ENCODE measurements around the gene ADAR.

The ADAR gene

DNA sequence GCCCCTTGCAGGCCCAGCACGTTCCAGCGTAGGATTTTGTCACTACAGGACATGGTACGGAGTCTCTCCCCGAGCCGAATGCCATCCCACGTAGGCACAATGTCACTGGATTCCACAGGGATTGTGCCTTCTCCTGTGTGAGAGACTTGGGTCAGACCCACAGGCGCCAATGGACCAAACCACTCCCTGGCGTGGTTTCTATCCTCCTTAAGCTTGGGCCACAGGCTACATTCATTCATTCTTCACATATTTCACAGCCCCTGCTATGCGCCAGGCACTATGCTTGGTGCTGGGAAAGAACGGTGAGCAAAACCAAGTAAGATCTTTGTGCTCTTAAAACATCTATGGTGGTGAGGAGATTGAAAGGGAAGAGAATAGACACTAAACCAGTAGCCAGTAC, 21.8 kb downstream of the ADAR start:
- DNase-seq (ENCODE audit: low read depth, low spot score) = no peak

DNA sequence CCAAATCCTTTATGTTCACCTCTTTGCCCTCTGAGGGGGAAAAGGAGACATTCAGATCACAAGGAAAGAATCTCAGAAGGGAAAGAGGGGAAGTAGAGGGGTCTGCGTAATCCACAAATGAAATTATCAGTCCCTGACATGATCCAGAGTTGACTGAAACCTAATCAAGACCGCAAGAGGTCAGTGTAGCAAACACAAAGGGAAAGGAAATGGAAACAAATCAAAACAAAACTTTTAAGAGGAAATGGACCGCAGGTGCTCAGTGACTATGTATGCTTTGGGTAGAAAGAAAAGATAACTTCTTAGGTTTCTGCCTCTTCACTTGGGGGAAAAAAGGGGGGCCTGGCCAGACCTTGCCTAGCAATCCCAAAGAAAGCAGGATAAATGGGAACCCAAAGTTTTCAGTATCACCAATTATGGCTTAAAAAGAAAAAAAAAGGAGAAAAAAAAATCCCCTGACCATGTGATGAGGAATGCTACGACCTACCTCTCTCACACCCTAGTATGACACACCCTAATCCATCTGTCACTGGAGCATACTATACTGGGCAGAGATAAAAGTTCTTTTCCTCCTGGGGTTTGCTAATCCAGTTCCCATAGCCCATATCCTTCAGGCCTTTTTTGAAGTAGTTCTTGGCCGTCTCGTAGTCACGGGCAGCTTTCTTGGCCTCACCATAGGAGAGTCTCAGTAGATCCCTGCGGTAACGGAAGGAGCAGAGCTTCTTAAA, 23.6 kb downstream of the ADAR start:
- no peak for DNase-seq (ENCODE audit: low read depth, low spot score)

DNA sequence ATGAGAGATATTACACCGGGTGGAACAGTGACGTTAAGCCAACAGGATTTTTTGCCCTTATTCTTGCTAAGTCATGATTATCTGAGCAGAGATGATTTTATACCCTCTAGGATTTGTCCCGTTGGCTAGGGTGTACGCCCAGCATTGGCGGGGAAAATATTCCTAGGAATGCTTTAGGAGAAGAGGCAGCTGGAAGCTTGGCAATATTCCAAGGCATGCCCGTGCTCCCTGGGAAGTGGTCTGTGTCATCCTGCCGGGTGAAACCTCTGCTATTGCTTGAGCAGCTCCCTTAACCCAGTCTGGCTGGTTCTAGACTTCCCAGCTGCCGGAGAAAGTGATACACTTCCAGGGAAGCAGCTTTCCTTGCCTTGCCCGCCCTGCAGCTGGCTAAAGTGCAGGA, 24.2 kb downstream of the ADAR start:
- DNase-seq (ENCODE audit: low read depth, low spot score) = no peak

DNA sequence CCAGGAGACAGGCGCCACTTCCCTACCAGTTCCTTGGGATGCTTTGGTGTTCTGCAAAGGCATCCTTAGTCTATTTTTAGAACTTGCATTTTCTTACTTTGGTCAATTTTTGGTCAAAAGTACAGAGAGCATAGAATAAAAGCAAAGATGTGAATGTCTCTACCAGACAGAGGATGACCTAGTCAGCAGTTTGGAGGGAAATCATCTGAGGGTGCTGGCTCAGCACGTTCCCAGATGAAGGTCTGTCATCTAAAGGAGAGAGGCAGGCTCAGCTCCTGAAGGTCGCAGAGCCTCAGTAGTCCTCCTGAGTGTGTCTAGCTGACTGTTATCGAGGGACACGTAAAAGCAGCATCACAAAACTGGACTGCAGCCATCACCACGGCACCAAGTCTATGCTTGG, 25.1 kb downstream of the ADAR start:
- DNase-seq (ENCODE audit: low read depth, low spot score) = no peak

DNA sequence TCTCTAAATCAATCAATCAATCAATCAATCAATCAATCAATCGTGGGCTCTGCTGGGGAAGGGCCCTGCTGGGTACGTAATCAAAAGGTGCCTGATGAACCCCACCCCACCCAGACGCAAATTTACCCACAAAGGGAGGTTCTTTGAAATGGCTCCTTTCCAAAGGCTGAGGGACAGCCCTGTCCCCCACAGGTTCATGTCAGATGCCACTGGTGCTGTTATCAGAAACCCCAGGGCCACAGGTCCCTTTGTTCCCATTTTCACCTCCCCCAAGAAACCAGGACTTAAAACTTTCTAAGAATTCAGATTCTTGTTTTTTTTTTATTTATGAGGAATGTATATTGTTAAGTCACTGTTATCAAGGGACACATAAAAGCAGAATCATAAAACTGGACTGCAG, 26.2 kb downstream of the ADAR start:
- no peak for DNase-seq (ENCODE audit: low read depth, low spot score)

DNA sequence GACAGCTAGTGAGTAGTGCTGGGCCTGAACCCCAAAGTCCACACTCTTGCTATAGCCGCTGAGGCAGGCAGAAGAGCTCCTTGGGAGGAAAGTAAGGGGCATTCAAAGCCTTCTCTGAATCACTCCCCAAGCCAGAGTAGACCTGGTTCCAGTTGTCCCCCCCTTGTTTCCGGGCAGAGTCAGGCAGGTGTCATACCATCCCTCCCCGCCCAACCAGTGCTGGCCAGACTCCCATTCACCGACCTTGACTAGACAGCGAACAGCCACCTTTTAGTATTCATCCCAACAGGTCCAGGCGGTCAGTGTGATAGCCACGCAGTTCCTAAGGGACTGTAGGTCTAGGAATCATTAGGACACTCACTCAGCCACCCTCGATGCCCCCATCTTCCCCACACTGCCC, 28.6 kb downstream of the ADAR start:
- no peak for DNase-seq (ENCODE audit: low read depth, low spot score)

DNA sequence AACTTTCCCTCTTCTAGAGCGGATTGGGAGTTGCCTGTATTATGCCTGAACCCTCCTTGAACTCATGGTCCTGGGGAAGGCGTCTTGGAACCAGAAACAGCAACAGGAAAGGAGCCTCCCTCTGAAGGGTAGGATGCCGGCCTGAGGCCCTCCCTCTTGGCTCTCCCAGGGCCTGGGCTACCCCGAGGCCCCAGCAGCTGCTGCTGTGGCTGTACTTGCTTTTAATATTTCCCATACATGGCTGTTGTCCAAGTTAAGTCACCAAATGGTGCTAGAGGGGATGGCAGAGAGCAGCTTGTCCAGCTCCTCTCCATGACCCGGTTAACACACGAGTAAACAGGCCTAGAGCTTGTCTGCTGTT, 29.9 kb downstream of the ADAR start:
- DNase-seq (ENCODE audit: low read depth, low spot score) = no peak

DNA sequence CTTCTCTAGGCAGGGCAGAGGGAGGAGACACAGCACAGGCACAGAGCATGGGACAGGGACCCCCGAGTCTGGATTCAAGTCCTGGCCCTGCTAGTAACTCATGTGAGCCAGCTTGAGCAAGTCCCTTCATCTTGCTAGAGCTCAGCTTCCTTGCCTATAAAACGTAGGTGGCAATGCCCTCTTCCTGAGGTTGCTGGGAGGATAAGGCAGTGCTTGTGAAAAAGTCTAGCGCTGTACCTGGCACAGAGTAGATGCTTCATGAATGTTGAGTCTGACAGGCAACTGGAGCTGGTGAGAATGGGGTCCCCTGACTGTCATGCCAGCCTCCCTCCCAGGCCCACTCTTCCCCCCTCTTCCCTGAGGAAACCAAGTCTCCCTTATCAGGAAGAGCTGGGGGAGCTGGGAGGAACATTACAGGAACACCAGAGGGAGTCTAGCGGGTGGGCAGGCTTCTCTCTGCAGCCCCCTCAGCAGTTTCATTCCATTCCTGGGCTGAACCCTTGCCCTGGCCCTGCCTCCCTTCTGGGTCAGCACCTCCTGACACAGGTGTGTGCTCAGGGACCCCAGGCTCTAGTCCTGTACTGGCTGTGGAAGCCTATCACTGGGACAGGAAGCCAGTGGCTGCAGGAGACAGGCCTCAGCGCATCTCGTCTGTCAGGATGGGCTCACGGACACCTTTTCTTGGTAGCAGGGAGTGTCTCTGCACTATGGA, 30.5 kb downstream of the ADAR start:
- DNase-seq (ENCODE audit: low read depth, low spot score) = no peak

DNA sequence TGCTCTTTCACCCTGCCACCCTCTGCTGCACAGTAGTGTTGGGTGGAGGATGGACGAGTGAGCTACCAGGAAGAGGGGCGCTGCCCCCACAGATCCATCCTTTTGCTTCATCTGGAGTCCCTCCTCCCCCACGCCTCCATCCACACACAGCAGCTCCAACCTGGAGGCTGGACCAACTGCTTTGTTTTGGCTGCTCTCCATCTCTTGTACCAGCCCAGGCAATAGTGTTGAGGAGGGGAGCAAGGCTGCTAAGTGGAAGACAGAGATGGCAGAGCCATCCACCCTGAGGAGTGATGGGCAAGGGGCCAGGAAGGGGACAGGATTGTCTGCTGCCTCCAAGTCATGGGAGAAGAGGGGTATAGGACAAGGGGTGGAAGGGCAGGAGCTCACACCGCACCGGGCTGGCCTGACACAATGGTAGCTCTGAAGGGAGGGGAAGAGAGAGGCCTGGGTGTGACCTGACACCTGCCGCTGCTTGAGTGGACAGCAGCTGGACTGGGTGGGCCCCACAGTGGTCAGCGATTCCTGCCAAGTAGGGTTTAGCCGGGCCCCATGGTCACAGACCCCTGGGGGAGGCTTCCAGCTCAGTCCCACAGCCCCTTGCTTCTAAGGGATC, 31.9 kb downstream of the ADAR start:
- DNase-seq (ENCODE audit: low read depth, low spot score) = no peak

DNA sequence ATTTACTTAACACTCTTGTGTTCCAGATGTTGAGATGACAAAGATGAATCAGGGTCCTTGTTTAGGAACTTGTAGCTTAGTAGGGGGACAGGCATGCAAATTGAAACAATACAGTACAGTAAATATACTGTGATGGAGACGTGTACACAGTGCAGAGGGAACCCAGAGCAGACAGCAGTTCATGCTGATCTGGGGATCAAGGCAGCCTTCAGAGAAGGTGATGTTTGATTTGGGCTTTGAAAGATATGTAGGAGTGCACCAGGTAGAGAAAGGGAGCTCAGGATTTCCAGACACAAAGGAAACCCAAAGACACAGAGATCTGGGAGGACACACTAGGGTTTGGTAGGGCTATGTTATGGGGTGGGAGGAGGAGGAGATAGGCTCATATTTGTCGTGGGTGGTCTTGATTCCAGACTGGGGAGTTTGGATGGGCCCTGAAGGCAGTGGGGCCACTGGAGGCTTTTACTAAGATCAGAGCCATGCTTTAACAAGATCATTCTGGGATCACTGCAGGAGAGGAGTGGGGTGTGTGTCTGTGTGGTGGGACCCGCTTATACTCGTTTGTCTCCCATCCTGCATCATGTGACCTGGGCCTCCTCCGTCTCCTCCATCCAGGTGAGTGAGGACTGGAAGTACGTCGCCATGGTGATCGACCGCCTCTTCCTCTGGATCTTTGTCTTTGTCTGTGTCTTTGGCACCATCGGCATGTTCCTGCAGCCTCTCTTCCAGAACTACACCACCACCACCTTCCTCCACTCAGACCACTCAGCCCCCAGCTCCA, 32.6 kb downstream of the ADAR start:
- DNase-seq (ENCODE audit: low read depth, low spot score) = no peak

DNA sequence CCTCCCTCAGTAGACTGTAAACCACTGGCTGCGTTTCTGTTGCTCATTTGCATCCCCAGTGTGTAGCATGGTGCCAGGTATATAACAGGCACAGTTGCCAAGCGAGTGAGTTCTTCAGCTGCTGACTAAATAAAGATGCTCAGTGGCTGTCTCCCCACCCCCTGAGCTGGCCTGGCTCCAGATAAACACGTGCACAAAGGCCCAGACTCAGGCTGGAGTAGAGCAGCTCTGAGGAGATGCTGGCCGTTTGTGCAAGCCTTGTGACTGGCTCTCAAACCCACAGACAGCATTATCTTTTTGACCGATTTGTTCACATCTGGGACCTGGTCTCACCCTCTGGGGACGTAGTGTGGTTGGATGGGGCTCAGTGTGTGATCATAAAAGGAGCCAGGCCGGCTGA, 33.3 kb downstream of the ADAR start:
- DNase-seq (ENCODE audit: low read depth, low spot score) = no peak

DNA sequence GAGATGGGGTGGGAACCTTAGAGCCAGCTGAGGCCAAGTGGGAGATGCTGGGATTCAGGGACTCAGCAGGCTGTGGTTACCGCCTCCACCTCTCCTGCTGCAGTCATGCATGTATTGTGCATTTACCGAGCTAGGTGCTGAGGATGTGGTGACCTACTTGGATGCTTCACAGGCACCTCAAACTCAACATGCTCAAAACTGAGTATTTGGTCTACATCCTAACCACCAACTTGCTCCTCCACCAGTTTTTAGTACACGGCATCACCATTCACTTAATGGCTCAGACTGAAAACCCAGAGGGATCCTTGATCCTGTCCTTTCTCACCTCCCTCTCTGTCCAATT, 34.8 kb downstream of the ADAR start:
- no peak for DNase-seq (ENCODE audit: low read depth, low spot score)

DNA sequence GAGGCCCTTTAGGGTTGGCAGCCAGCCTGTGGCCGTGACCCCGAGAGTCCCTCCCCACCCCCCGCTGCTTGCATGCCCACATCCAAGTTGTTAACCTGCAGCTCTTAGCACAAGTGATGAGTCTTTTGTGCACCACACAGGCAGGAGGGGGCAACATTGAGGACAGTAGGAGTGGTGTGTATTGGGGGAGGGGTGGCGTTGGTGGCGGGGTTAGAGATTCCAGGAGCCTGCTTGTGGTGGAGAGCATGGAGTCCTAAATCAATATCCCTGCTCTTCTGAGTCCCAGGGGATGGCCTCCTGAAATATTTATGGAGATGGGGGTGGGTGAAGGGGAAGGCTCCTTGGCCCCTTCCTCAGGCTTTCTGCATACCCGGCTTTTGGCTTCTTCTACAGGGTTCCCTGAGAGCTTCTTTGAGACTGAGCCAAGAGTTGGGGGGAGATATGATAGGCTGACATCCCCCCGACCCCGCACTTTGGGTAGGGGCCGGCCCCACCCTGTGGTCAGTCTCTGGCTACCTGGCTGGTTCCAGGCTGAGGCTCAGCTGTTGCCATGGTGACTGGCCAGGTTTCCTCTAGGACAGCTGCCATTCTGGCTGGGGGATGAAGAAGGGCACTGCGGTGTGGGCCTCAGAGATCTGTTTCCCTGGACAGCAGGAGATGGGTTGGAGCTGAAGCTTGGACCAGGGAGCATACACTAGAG, 35.4 kb downstream of the ADAR start:
- DNase-seq (ENCODE audit: low read depth, low spot score) = no peak

DNA sequence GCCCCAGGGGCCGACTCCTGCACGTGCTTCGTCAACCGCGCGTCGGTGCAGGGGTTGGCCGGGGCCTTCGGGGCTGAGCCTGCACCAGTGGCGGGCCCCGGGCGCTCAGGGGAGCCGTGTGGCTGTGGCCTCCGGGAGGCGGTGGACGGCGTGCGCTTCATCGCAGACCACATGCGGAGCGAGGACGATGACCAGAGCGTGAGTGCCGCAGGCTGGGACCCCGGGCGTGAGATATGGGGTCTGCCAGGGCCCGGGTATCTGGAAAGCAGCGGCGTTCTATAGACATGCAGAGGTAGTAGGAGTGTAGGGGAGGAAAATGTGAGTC, 36.1 kb downstream of the ADAR start:
- DNase-seq (ENCODE audit: low read depth, low spot score) = no peak

DNA sequence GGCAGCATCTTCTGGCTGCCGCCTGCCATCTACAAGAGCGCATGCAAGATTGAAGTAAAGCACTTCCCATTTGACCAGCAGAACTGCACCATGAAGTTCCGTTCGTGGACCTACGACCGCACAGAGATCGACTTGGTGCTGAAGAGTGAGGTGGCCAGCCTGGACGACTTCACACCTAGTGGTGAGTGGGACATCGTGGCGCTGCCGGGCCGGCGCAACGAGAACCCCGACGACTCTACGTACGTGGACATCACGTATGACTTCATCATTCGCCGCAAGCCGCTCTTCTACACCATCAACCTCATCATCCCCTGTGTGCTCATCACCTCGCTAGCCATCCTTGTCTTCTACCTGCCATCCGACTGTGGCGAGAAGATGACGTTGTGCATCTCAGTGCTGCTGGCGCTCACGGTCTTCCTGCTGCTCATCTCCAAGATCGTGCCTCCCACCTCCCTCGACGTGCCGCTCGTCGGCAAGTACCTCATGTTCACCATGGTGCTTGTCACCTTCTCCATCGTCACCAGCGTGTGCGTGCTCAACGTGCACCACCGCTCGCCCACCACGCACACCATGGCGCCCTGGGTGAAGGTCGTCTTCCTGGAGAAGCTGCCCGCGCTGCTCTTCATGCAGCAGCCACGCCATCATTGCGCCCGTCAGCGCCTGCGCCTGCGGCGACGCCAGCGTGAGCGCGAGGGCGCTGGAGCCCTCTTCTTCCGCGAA, 36.6 kb downstream of the ADAR start:
- no peak for DNase-seq (ENCODE audit: low read depth, low spot score)

DNA sequence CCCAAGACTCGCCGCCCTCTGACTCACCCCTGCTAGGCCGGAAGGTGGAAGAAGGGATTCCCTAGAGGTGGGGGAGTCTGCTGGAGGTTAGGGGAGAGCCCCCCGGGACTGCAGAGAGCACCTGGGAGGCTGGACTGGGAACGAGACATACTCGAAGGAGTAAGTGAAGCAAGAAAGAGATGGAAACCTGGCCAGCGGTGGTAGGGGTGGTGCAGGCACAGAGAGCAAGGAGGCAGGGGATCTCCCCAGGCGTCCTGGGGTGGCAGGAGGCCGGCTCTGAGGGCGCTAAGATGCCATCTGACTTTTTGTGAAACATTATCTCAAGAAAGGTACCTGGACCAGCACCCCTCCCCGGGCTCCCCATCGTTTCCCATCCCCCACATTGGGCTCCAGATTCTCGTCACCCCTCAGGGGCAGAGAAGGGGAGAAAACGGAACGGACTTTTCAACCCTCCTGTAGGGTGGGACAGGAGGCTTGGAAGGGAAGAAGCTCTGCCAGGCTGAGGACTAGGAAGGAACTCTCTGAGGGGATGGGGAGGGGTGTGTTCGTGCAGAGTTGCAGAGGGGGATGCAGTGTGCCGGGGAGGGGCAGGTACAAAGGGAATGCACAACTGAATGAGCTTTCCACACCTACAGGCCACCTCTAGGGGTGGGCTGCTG, 39.7 kb downstream of the ADAR start:
- no peak for DNase-seq (ENCODE audit: low read depth, low spot score)

DNA sequence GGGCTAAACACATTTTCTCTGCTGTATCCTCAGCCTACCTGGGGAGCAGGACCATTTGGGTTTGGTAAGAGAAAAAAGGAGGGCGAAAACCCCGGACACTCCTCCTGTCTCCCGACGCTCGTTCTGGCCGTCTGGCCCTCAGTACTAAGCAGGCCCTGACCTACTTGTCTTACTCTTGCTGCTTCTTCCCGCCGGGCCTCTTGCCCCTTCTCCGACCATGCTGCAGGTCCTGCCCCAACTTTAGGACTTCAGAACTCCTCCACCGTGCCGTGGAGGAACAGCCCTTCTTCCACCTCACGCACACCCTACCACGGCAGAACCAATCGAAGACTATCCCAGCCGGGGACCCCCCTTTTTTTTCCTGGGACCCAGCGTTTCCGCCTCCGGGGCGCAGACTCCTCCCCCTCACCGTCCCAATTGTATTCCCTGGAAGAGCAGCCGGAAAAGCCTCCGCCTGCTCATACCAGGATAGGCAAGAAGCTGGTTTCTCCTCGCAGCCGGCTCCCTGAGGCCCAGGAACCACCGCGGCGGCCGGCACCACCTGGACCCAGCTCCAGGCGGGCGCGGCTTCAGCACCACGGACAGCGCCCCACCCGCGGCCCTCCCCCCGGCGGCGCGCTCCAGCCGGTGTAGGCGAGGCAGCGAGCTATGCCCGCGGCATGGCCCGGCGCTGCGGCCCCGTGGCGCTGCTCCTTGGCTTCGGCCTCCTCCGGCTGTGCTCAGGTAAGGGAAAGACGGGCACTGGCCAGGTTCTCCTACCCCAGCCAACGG, 40.4 kb downstream of the ADAR start, which contains the start of gene CHRNB2:
Gene CHRNB2 (plus strand): TSS at position 393 of the 771 bp plus-strand sequence. CDS start 267 bp downstream, at position 660.
- peak; percentile 37 for DNase-seq (ENCODE audit: low read depth, low spot score)

DNA sequence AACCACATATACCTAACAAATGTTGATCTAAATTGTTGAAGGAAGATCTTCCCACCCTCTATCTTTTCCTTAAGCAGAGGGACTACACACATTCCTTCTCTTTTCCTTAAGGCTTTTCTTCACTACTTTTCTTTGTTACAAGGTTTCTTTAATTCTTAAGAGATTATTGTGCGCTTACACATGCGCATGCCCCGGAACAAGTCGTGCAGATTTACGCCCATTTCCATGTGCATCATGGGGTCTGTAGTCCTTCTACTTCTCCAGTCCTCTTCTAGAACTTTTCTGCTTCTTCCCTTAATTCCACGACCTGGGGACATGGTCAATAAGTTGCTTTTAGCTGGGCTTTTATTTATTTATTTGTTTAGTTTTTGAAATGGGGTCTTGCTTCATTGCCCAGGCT, 42.1 kb downstream of the ADAR start:
- no peak for DNase-seq (ENCODE audit: low read depth, low spot score)

DNA sequence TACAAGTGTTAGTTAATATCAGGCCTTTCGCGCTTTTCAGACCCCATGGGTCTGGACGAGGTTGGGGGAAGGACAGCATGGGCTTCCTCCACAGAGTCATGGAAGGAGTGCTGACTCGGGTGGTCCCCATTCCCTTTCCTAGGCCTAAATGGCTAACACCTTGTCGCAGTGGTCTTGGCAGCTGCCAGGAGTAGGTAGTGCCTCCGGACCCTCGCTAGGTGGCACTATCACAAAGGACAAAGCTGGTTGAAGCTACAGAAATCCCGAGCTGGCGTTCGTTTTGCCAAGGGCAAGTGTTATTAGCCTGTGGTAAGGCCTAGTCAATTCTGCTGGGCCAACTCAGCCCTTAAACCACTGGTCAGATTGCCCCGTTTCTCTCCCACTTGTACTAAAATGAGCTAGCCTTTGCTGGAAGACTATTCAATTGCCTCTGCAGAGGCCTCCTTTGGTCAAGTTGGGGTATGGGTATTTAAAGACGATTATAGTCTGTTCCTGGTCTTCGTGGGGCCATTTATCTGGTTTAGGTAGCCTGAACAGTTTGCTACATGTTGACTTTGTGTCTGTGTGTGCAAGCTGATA, 48.4 kb downstream of the ADAR start:
- peak; percentile 77 for DNase-seq (ENCODE audit: low read depth, low spot score)
